Measurements from ENCODE around the gene SH3GL2.

Gene SH3GL2

GRCh38 chr9:17695482-17695881, 116.6 kb downstream of the SH3GL2 start:
- Histone ChIP-seq H3K9me3 (ENCODE audit: insufficient read depth, low read depth, low read length) (no peaks in the 10 kb centered on the region), H3K4me2 (ENCODE audit: low read length) (no peak overlapping the region), H3K18ac (ENCODE audit: low read length) (no peak overlapping the region), H3K36me3 (ENCODE audit: control insufficient read depth in 1 of 2, insufficient read depth in 2 of 2, low read length in 2 of 2) (no peaks in the 10 kb centered on the region), H4K12ac (ENCODE audit: low read depth, low read length) (no peak overlapping the region), H4K8ac (ENCODE audit: low read depth, low read length) (no peak overlapping the region), H3K79me1 (ENCODE audit: low read length) (no peaks in the 10 kb centered on the region), H3K4me1 (ENCODE audit: control insufficient read depth in 1 of 2, insufficient read depth in 2 of 2, low read length in 2 of 2) (no peaks in the 10 kb centered on the region), H3K4ac (ENCODE audit: low read depth, low read length) (no peak overlapping the region), H3K14ac (ENCODE audit: low read length) (no peak overlapping the region), H3K79me2 (ENCODE audit: control insufficient read depth, insufficient read depth, low read length, poor library complexity) (no peaks in the 10 kb centered on the region), H2BK120ac (ENCODE audit: insufficient read depth, low read length, poor library complexity) (no peak overlapping the region), H3K27me3 (ENCODE audit: insufficient read depth, low read length) (no peaks in the 10 kb centered on the region), H3K4me3 (ENCODE audit: low read depth, low read length) (no peak overlapping the region), H2BK12ac (ENCODE audit: low read length) (no peak overlapping the region), H3K23ac (ENCODE audit: low read length) (no peak overlapping the region), H3K27ac (ENCODE audit: low read depth, low read length) (no peak overlapping the region), H4K91ac (ENCODE audit: low read depth, low read length) (no peak overlapping the region), H2AFZ (ENCODE audit: insufficient read depth, low read length, poor library complexity) (no peak overlapping the region), H2AK5ac (ENCODE audit: low read length) (no peak overlapping the region), H3K9ac (ENCODE audit: low read length) (no peak overlapping the region), H2BK5ac (ENCODE audit: low read depth, low read length, poor library complexity) (no peak overlapping the region)
- DNase-seq, result no peak
- no CpG with 5 or more reads among the region's 3 CpGs for WGBS (ENCODE audit: extremely low coverage, insufficient coverage, insufficient read length)

DNA sequence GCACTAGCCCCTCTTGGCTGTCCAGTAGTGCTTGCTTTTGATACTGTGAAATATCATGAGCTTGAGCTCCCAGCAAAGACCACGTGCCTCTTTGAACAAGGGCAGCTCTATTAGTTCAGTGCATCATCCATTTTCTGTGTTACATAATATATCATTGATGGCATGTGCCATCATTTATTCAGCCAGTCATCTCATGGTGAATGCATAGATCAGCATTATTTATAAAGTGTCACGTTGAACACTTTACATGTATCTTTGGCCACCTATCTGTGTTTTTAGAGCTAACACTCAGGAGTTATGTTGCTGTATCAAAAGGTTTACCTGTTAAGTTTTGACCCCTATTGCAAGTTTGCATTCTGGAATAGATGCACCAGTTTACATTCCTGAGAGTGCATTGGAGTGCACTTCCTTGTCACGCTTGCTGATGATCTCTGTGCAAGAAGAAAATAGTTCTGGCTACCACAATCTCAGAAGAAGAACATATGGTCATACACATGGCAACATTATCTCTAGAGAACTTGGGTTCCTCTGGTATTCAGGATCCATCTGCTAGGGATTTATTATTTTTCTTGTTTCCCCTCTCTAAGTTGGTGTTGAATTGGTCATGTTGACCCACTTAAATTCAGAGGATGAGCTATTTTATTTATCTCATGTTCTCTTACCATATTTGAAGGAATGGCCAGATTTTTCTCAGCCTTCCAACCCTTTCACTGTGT, 120.9 kb downstream of the SH3GL2 start:
- Histone ChIP-seq H3K79me2 (ENCODE audit: control insufficient read depth, insufficient read depth, low read length, poor library complexity) (no peaks in the 10 kb centered on the region), H3K23ac (ENCODE audit: low read length) (no peak overlapping the region), H4K12ac (ENCODE audit: low read depth, low read length) (no peak overlapping the region), H3K4me2 (ENCODE audit: low read length) (no peak overlapping the region), H3K79me1 (ENCODE audit: low read length) (no peaks in the 10 kb centered on the region), H3K9me3 (ENCODE audit: insufficient read depth, low read depth, low read length) (no peaks in the 10 kb centered on the region), H2BK5ac (ENCODE audit: low read depth, low read length, poor library complexity) (no peak overlapping the region), H2AK5ac (ENCODE audit: low read length) (no peak overlapping the region), H3K36me3 (ENCODE audit: control insufficient read depth in 1 of 2, insufficient read depth in 2 of 2, low read length in 2 of 2) (no peaks in the 10 kb centered on the region), H4K91ac (ENCODE audit: low read depth, low read length) (no peak overlapping the region), H3K27ac (ENCODE audit: low read depth, low read length) (no peak overlapping the region), H3K9ac (ENCODE audit: low read length) (no peak overlapping the region), H3K18ac (ENCODE audit: low read length) (no peak overlapping the region), H3K4me1 (ENCODE audit: control insufficient read depth in 1 of 2, insufficient read depth in 2 of 2, low read length in 2 of 2) (no peaks in the 10 kb centered on the region), H4K8ac (ENCODE audit: low read depth, low read length) (no peak overlapping the region), H3K4me3 (ENCODE audit: low read depth, low read length) (no peak overlapping the region), H2BK120ac (ENCODE audit: insufficient read depth, low read length, poor library complexity) (no peak overlapping the region), H2BK12ac (ENCODE audit: low read length) (no peak overlapping the region), H3K14ac (ENCODE audit: low read length) (no peak overlapping the region), H3K27me3 (ENCODE audit: insufficient read depth, low read length) (no peaks in the 10 kb centered on the region), H2AFZ (ENCODE audit: insufficient read depth, low read length, poor library complexity) (no peak overlapping the region), H3K4ac (ENCODE audit: low read depth, low read length) (no peak overlapping the region)
- no peak for DNase-seq
- no CpG with 5 or more reads among the region's 3 CpGs for WGBS (ENCODE audit: extremely low coverage, insufficient coverage, insufficient read length)

- H2AFZ ChIP-seq (ENCODE audit: insufficient read depth, low read length, poor library complexity), result no peak overlapping the region
- H3K27ac ChIP-seq (ENCODE audit: low read depth, low read length), result no peak overlapping the region
- no peak overlapping the region for H4K8ac ChIP-seq (ENCODE audit: low read depth, low read length)
- no peak overlapping the region for H2BK12ac ChIP-seq (ENCODE audit: low read length)
- no peak overlapping the region for H2BK5ac ChIP-seq (ENCODE audit: low read depth, low read length, poor library complexity)
- H3K4ac ChIP-seq (ENCODE audit: low read depth, low read length), result no peak overlapping the region
- no peak overlapping the region for H3K18ac ChIP-seq (ENCODE audit: low read length)
- no peak overlapping the region for H3K14ac ChIP-seq (ENCODE audit: low read length)
- H3K79me1 ChIP-seq (ENCODE audit: low read length), result no peaks in the 10 kb centered on the region
- H3K23ac ChIP-seq (ENCODE audit: low read length), result no peak overlapping the region
- no peak overlapping the region for H3K4me3 ChIP-seq (ENCODE audit: low read depth, low read length)
- no peaks in the 10 kb centered on the region for H3K4me1 ChIP-seq (ENCODE audit: control insufficient read depth in 1 of 2, insufficient read depth in 2 of 2, low read length in 2 of 2)
- H3K79me2 ChIP-seq (ENCODE audit: control insufficient read depth, insufficient read depth, low read length, poor library complexity), result no peaks in the 10 kb centered on the region
- WGBS (ENCODE audit: extremely low coverage, insufficient coverage, insufficient read length), result no CpG with 5 or more reads among the region's 2 CpGs
- no peak overlapping the region for H2AK5ac ChIP-seq (ENCODE audit: low read length)
- no peak overlapping the region for H2BK120ac ChIP-seq (ENCODE audit: insufficient read depth, low read length, poor library complexity)
- H3K9me3 ChIP-seq (ENCODE audit: insufficient read depth, low read depth, low read length), result no peaks in the 10 kb centered on the region
- H3K27me3 ChIP-seq (ENCODE audit: insufficient read depth, low read length), result no peaks in the 10 kb centered on the region
- H4K12ac ChIP-seq (ENCODE audit: low read depth, low read length), result no peak overlapping the region
- no peak overlapping the region for H3K4me2 ChIP-seq (ENCODE audit: low read length)
- DNase-seq, result no peak
- no peak overlapping the region for H4K91ac ChIP-seq (ENCODE audit: low read depth, low read length)
- no peaks in the 10 kb centered on the region for H3K36me3 ChIP-seq (ENCODE audit: control insufficient read depth in 1 of 2, insufficient read depth in 2 of 2, low read length in 2 of 2)
- H3K9ac ChIP-seq (ENCODE audit: low read length), result no peak overlapping the region
These were observed 127.5 kb downstream of the SH3GL2 start for GRCh38 chr9:17706347-17706746.

GRCh38 chr9:17719053-17719452, 140.2 kb downstream of the SH3GL2 start:
- no peak overlapping the region for H3K4me2 ChIP-seq (ENCODE audit: low read length)
- H3K9me3 ChIP-seq (ENCODE audit: insufficient read depth, low read depth, low read length), result no peaks in the 10 kb centered on the region
- no peak overlapping the region for H3K14ac ChIP-seq (ENCODE audit: low read length)
- no peaks in the 10 kb centered on the region for H3K36me3 ChIP-seq (ENCODE audit: control insufficient read depth in 1 of 2, insufficient read depth in 2 of 2, low read length in 2 of 2)
- H3K9ac ChIP-seq (ENCODE audit: low read length), result no peak overlapping the region
- H2AFZ ChIP-seq (ENCODE audit: insufficient read depth, low read length, poor library complexity), result no peak overlapping the region
- WGBS (ENCODE audit: extremely low coverage, insufficient coverage, insufficient read length), result no CpG with 5 or more reads among the region's 1 CpG
- H3K27ac ChIP-seq (ENCODE audit: low read depth, low read length), result no peak overlapping the region
- no peak overlapping the region for H3K4me3 ChIP-seq (ENCODE audit: low read depth, low read length)
- H2BK120ac ChIP-seq (ENCODE audit: insufficient read depth, low read length, poor library complexity), result no peak overlapping the region
- no peak overlapping the region for H3K23ac ChIP-seq (ENCODE audit: low read length)
- H3K4ac ChIP-seq (ENCODE audit: low read depth, low read length), result no peak overlapping the region
- no peak overlapping the region for H4K12ac ChIP-seq (ENCODE audit: low read depth, low read length)
- no peak overlapping the region for H2BK5ac ChIP-seq (ENCODE audit: low read depth, low read length, poor library complexity)
- H3K79me2 ChIP-seq (ENCODE audit: control insufficient read depth, insufficient read depth, low read length, poor library complexity), result no peaks in the 10 kb centered on the region
- no peak overlapping the region for H2AK5ac ChIP-seq (ENCODE audit: low read length)
- no peak overlapping the region for H3K18ac ChIP-seq (ENCODE audit: low read length)
- H3K27me3 ChIP-seq (ENCODE audit: insufficient read depth, low read length), result no peaks in the 10 kb centered on the region
- no peaks in the 10 kb centered on the region for H3K4me1 ChIP-seq (ENCODE audit: control insufficient read depth in 1 of 2, insufficient read depth in 2 of 2, low read length in 2 of 2)
- no peaks in the 10 kb centered on the region for H3K79me1 ChIP-seq (ENCODE audit: low read length)
- no peak for DNase-seq
- H4K91ac ChIP-seq (ENCODE audit: low read depth, low read length), result no peak overlapping the region
- no peak overlapping the region for H4K8ac ChIP-seq (ENCODE audit: low read depth, low read length)
- H2BK12ac ChIP-seq (ENCODE audit: low read length), result no peak overlapping the region
